Measurements from ENCODE around the gene GFI1.

GRCh38 chr1:92482665-92483609, 3.8 kb downstream of the GFI1 start:
- TF ChIP-seq CTCF (IDR thresholded peaks at IDR 0.05) (no peak), EP300 (IDR thresholded peaks at IDR 0.05) (no peak)

Data from sigmoid colon (tissue), 4 donors.